T-helper 2 cell treated with Interferon-gamma antibody and Interleukin-4, amounts not matched to agents 100 ng/mL and 5 ng/mL, for 36 hours (primary cell): ENCODE measurements around the gene CD160. TPM values are rescaled to one million over a fixed set of nuclear protein-coding genes. Genes with fewer than 3 reads are reported as not detected.
"Not testable (repeated sequence)": the region's sequence is repeated elsewhere in the genome, so short reads cannot be mapped to it uniquely, and the experiment has no call there.

Experiments
- intact Hi-C: fragments of 100-400 bp; cut with micrococcal nuclease; formaldehyde crosslinking; loops from one replicate; pipeline ENCODE4 v1.15.1; 2023
- total RNA-seq: library from RNA; stranded (reverse); gene quantifications from 2 replicates; pipeline ENCODE4 v1.2.3, GENCODE V29; 2022

The CD160 gene
- total RNA-seq, 1 donor from 2014 or later, result not detected

GRCh38 chr1:145708063-145708462 lies 11.2 kb upstream of the CD160 start:
- intact Hi-C loops, result no loop called here

- intact Hi-C loops, result no loop called here
Observed at GRCh38 chr1:145710291-145711027, 8.8 kb upstream of the CD160 start.

GRCh38 chr1:145711213-145711651 lies 8.1 kb upstream of the CD160 start:
- intact Hi-C loops, result no loop called here

DNA sequence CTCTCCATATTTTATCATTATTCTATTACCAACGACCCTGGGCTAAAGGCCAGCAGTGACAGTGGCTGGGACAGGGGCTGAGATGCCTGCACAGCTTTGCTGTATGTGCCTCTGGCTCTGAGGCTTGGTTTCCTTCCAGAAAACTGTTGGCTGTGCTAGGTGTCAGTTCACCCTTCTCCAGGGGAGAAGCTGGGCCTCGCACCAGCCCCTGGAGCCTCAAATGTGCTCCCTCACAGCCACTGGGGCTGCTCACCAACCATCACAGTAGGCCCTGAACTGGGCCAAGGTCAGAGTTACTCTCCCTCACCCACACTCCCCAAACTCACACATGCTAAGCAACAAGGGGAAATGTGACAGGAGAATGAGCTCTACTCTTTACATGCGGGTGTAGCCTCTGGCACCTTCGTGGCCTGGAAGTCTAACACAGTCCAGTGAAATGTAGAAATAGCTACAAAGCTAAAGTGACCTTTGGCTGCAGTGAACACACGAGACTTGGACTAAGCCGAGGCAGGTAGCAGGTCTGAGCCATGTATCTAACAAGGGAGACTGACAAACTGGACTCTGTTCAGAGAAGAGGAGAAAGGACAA lies 4.7 kb upstream of the CD160 start:
- intact Hi-C loops, result no loop called here

GRCh38 chr1:145716641-145717345 lies 2.5 kb upstream of the CD160 start:
- intact Hi-C loops, result no loop called here

- intact Hi-C loops, result no loop called here
Observed at GRCh38 chr1:145717833-145718232, 1.5 kb upstream of the CD160 start.

DNA sequence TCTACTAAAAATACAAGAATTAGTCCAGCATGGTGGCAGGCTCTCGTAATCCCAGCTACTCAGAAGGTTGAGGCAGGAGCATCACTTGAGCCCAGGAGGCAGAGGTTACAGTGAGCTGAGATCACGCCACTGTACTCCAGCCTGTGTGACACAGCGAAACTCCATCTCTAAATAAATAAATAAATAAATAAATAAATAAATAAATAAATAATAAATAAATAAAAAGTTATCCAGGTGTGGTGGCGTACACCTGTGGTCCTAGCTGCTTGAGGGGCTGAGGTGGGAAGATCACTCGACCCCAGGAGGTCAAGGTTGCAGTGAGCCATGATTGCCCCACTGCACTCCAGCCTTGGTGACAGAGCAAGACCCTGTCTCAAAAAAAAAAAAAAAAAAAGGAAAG lies 834 bp upstream of the CD160 start:
- intact Hi-C loops, result not testable (repeated sequence)

- intact Hi-C loops, result loop anchor here (5.0 kb wide), 1 partner anchor 128 kb away; no protein-coding TSS in a partner anchor
Observed at GRCh38 chr1:145720556-145720877, 1.2 kb downstream of the CD160 start.

- intact Hi-C loops, result loop anchor here (5.0 kb wide), 1 partner anchor 129 kb away; no protein-coding TSS in a partner anchor
Observed at GRCh38 chr1:145720878-145721671, 1.8 kb downstream of the CD160 start.

- intact Hi-C loops, result not testable (repeated sequence)
Observed at GRCh38 chr1:145726193-145726592, 6.9 kb downstream of the CD160 start.

DNA sequence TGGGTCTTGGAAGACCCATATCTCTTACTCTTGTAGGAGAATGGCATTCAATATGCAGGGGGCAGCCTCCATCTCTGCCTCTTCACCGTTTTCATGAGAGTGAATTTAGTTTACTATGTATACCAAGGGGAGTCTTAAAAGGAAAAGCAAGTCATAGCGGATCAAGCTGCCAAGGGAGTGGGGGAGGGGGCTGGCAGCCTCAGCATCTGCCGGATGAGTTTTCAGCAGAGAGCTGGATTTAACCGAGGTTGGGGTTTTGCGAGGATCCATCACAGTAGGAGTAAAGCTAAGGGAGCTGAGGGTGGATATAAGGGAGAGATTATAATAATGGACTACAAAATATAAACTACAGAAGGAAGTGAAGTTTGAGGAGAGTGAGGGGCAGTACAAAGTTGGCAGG lies 9.9 kb downstream of the CD160 start:
- intact Hi-C loops, result no loop called here

- intact Hi-C loops, result no loop called here
Observed at GRCh38 chr1:145729666-145730436, 10.6 kb downstream of the CD160 start.

DNA sequence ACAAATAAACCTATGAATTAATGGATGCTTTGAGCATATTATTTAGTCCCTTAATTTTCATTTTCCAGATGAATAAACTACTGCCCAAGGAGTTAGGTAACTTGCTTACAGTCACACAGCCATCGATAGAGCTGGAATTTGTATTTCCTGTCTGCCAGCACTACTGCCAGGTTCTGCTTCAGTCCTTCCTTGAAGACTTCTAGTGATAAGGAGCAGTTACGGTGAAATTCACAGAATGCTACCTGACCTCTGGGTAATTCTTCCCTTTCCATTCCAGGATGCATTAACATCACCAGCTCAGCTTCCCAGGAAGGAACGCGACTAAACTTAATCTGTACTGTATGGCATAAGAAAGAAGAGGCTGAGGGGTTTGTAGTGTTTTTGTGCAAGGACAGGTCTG lies 11.2 kb downstream of the CD160 start:
- intact Hi-C loops, result no loop called here

DNA sequence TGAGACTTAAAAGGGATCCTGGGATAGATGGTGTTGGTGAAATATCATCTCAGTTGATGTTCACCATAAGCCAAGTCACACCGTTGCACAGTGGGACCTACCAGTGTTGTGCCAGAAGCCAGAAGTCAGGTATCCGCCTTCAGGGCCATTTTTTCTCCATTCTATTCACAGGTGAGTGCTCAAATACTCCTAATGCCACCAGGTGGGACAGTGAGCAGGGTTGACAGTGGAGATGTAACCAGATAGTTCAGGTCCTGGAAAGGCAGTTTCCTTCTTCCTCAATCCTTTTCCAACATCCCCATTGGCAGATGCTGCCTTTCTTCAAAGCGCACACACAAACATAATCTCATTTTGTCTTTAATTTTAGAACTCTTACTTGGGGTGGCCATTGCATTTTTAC lies 11.6 kb downstream of the CD160 start:
- intact Hi-C loops, result no loop called here

GRCh38 chr1:145736191-145736590 lies 16.9 kb downstream of the CD160 start:
- intact Hi-C loops, result no loop called here

- intact Hi-C loops, result no loop called here
Observed at GRCh38 chr1:145740269-145740668, 21.0 kb downstream of the CD160 start.

GRCh38 chr1:145747398-145748247 lies 28.3 kb downstream of the CD160 start:
- intact Hi-C loops, result no loop called here

DNA sequence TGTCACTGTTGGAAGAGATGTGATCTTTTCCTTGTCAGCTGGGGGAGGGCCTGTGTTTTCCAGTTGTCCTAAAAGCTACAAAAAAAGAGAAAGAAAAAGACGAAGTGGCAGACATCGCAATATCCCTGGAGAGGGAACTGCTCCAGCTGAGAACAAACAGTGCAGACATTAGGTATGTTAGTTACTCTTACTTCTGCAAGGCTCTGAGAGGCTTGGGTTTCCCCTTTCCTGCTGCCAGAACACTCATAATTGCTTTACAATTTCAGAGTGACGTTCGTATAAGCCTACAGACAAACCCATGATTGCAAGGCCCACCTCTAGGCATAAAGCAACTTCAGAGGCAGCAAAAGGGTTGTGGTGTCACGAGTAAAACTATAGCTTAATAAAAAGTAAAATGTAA lies 31.1 kb downstream of the CD160 start:
- intact Hi-C loops, result no loop called here

DNA sequence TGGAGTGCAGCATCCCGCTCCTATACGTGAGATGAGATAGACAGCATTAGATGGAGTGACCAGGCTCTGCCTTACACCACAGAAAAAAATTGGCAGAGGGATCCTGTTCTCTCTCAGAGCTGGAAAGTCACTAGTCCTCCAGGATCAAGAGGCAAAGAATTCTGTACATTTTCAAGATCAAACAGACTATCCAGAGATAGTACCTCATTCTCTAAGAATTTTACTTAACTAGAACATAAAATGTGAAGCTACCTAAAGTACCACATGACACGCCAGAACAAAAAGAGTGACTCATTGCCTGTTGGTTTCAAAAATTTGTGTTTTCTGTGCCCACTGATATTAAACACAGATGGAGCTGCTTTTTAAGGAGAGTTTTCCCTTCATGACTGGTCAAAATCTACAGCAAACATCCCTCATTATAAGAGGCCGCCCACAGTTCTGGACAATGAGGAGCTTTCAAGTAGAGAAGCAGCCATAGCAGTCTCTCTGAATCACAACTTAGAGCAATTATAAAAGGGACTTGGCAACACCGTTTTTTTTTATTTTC lies 32.3 kb downstream of the CD160 start:
- intact Hi-C loops, result no loop called here

DNA sequence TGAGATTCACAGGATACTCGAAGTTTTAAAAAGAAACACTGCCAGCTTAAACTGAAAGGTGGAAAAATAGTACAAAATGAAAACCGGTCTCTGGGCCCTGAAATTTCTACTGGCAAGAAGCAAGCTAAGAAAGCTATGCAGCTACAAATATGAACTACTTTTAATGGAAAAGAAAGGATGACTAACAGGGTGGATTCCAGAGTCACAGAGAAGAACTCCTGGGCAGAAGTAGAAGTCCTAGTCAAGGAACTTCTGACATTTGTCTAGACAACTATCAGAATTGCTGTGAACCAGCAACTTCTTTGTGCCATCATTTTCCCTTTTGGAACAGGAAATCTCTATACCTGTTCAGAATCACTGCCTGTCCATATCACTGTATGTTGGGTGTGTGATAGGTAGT lies 38.1 kb downstream of the CD160 start:
- intact Hi-C loops, result no loop called here
